Activated CD4-positive, alpha-beta T cell treated with anti-CD3 and anti-CD28 coated beads, Interleukin-2, amount 10 ng/mL, durations not matched to agents 7 days and 5 days (primary cell): ENCODE measurements around the gene ELFN2. TPM values are rescaled to one million over a fixed set of nuclear protein-coding genes. Genes with fewer than 3 reads are reported as not detected.

Source experiments
- CTCF ChIA-PET: fragments of 350-600 bp; sonication (Branson Sonifier 250); formaldehyde crosslinking; loops from one replicate; lab custom pipeline; 2021; ENCODE audit warnings: antibody characterized with exemption; lab: Charles Lee
- POLR2A ChIA-PET: fragments of 350-600 bp; sonication (Branson Sonifier 250); formaldehyde crosslinking; loops from one replicate; lab custom pipeline; 2021; ENCODE audit warnings: antibody characterized with exemption; lab: Charles Lee
- DNase-seq: peaks from one replicate; pipeline ENCODE4 v3.0.0-alpha.2; 2020
- H3K27ac Mint-ChIP-seq: one replicate; pipeline ENCODE4 v1.8.0; 2021; ENCODE audit warnings: mild to moderate bottlenecking, moderate library complexity, mixed read lengths
- H3K27me3 Mint-ChIP-seq: one replicate; pipeline ENCODE4 v1.8.0; 2021; ENCODE audit warnings: mixed read lengths
- H3K36me3 Mint-ChIP-seq: one replicate; pipeline ENCODE4 v1.8.0; 2021; ENCODE audit warnings: low read depth, mixed read lengths
- H3K4me1 Mint-ChIP-seq: one replicate; pipeline ENCODE4 v1.8.0; 2021; ENCODE audit warnings: mixed read lengths
- H3K4me3 Mint-ChIP-seq: one replicate; pipeline ENCODE4 v1.8.0; 2021; ENCODE audit warnings: mild to moderate bottlenecking, moderate library complexity, mixed read lengths
- H3K9me3 Mint-ChIP-seq: one replicate; pipeline ENCODE4 v1.8.0; 2021; ENCODE audit warnings: mixed read lengths
- total RNA-seq, 2 experiments: library from RNA; stranded (reverse); gene quantifications; one replicate each; pipeline ENCODE4 v1.2.3, GENCODE V29; 2021

ELFN2 gene
- total RNA-seq, 2 experiments from 2014 or later = 0.10 to 0.23 TPM

DNA sequence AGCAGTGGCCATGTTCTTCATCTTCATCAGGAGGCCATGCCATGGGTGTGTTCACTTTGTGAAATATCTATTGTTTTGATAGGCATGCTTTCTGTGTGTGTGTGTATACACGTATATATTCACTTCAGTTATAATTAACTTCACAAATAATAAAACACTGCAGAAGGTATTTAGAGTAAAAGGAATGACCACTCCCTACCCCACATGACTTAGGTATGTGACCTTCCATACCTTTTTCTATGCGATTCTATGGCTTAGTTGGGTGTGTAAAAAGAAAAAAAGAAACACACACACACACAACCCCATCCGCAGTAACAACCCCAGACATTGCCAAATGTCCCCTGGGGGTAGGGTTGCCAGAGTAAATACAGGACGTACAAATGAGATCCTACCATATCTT is 73.0 kb downstream of the ELFN2 start:
- DNase-seq = no peak
- H3K27me3 Mint-ChIP-seq = no peaks in the 10 kb centered on the region
- no peak overlapping the region for H3K27ac Mint-ChIP-seq
- H3K36me3 Mint-ChIP-seq = no peaks in the 10 kb centered on the region
- ChIA-PET CTCF (no interaction called here), POLR2A (no interaction called here)
- no peaks in the 10 kb centered on the region for H3K9me3 Mint-ChIP-seq
- no peaks in the 10 kb centered on the region for H3K4me1 Mint-ChIP-seq
- no peak overlapping the region for H3K4me3 Mint-ChIP-seq

GRCh38 chr22:37353839-37354238 is 73.4 kb downstream of the ELFN2 start:
- Mint-ChIP-seq H3K4me3 (no peak overlapping the region), H3K27ac (no peak overlapping the region), H3K9me3 (no peaks in the 10 kb centered on the region), H3K27me3 (no peaks in the 10 kb centered on the region), H3K36me3 (no peaks in the 10 kb centered on the region), H3K4me1 (no peaks in the 10 kb centered on the region)
- CTCF ChIA-PET = no interaction called here
- no peak for DNase-seq
- POLR2A ChIA-PET = no interaction called here

DNA sequence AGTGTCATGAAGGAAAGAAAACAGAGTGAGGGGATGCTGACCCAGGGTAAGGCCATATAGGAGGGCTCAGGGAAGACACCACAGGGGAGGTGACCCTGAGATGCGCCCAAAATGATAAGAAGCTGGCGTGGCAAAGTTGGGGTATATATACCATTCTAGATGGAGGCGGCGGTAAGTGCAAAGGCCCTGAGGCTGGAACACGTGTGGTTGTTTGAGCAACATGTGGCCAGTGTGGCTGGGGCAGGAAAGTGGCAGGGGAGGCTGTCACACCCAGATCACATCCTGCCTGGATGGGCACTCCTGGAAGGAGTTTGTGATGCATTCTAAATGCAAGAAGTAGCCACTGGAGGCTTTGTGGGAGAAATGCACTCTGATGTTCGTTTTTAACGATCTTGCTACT is 74.8 kb downstream of the ELFN2 start:
- no peaks in the 10 kb centered on the region for H3K4me1 Mint-ChIP-seq
- H3K4me3 Mint-ChIP-seq = no peak overlapping the region
- ChIA-PET CTCF (no interaction called here), POLR2A (no interaction called here)
- H3K9me3 Mint-ChIP-seq = no peaks in the 10 kb centered on the region
- DNase-seq = no peak
- H3K36me3 Mint-ChIP-seq = no peaks in the 10 kb centered on the region
- no peaks in the 10 kb centered on the region for H3K27me3 Mint-ChIP-seq
- no peak overlapping the region for H3K27ac Mint-ChIP-seq

- POLR2A ChIA-PET = no interaction called here
Observed at GRCh38 chr22:37351232-37351631, 76.0 kb downstream of the ELFN2 start.

DNA sequence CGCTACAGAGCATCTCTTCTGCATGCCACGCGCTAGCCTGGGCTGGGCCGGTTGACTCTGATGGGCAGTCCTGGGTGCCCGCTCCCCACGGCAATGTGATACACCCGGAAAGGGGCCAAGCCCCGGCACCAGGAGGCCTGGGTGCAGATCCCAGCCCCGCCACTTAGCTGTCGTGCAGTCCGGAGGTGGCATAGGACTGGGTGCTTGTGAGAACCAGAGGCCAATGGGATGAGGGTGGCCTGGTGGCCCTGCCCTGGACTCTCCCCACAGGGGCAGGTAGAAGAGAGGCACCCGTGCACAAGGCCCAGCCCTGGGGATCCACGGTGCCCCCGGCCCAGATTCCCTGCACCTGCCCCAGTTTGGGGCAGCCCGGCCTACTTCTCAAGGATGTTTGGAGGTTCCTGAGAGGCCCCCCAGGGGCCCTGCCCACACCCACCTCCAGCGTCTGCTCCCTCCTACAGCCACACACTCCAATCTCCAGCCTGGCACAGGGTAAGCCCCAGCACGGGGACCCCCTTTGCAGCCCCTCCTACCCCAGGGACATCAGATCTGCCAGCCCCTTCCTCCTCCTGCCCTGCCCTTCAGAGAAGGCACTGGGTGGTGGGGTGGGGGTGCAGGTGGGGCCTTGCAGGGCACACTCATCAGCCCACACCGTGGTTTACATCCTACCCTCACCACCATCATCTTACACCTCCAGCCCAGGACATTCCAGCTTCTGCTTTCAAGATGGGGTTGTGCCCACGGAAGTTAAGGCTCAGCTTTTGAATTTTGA is 78.0 kb downstream of the ELFN2 start:
- Mint-ChIP-seq H3K9me3 (no peaks in the 10 kb centered on the region), H3K4me3 (no peak overlapping the region), H3K4me1 (no peaks in the 10 kb centered on the region), H3K27me3 (no peaks in the 10 kb centered on the region), H3K36me3 (no peaks in the 10 kb centered on the region), H3K27ac (no peak overlapping the region)
- no peak for DNase-seq
- POLR2A ChIA-PET = interaction anchor here (0.7 kb wide), 1 partner anchor 84 kb away, joined by 3 read pairs; no protein-coding TSS in a partner anchor
- CTCF ChIA-PET = no interaction called here

More at GRCh38 chr22:37351232-37351631, 76.0 kb downstream of the ELFN2 start:
- no peak overlapping the region for H3K27ac Mint-ChIP-seq
- no peaks in the 10 kb centered on the region for H3K27me3 Mint-ChIP-seq
- DNase-seq = no peak
- no peaks in the 10 kb centered on the region for H3K4me1 Mint-ChIP-seq
- H3K4me3 Mint-ChIP-seq = no peak overlapping the region
- CTCF ChIA-PET = no interaction called here
- no peaks in the 10 kb centered on the region for H3K9me3 Mint-ChIP-seq
- H3K36me3 Mint-ChIP-seq = no peaks in the 10 kb centered on the region

GRCh38 chr22:37346505-37346895 is 80.8 kb downstream of the ELFN2 start:
- ChIA-PET CTCF (no interaction called here), POLR2A (no interaction called here)
- DNase-seq = no peak
- H3K4me1 Mint-ChIP-seq = no peaks in the 10 kb centered on the region
- H3K4me3 Mint-ChIP-seq = no peak overlapping the region
- H3K27me3 Mint-ChIP-seq = no peaks in the 10 kb centered on the region
- H3K27ac Mint-ChIP-seq = no peak overlapping the region
- H3K9me3 Mint-ChIP-seq = no peaks in the 10 kb centered on the region
- H3K36me3 Mint-ChIP-seq = no peaks in the 10 kb centered on the region

GRCh38 chr22:37345863-37346504 is 81.3 kb downstream of the ELFN2 start:
- no peak overlapping the region for H3K27ac Mint-ChIP-seq
- H3K4me3 Mint-ChIP-seq = no peak overlapping the region
- POLR2A ChIA-PET = no interaction called here
- no peaks in the 10 kb centered on the region for H3K4me1 Mint-ChIP-seq
- H3K9me3 Mint-ChIP-seq = no peaks in the 10 kb centered on the region
- CTCF ChIA-PET = no interaction called here
- DNase-seq = no peak
- H3K36me3 Mint-ChIP-seq = no peaks in the 10 kb centered on the region
- no peaks in the 10 kb centered on the region for H3K27me3 Mint-ChIP-seq

DNA sequence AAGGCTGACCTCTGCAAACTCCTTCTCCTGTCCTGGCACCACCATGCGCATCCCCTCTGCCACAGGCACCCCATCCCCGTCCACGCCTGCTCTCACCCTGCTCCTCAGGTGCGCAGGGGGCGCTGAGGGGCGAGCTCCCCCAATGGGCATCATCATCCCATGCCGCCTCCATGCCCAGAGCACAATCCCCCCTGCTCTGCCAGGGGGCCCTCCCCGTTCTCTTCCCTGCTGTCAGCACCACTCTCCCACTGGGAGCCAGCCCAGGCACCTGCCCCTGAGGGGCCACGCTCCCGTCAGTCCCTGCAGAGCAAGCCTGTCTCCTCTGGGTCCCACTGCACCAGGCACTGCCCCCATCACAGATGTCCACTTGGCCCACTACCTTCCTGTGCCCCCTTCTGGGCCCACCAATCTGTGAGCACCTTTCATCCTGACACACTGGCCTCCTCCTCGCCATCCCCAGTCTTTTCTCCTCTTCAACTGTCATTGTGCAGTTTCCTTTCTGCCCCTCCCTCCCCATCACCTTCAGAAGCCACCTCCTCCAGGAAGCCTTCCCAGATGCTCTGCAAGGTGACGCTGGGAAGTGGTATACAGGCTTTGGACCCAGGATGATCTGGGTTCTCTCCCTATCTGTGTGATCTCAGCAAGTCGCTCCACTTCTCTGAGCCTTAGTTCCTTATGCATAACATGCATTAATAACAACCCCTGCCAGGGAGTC is 82.4 kb downstream of the ELFN2 start:
- ChIA-PET CTCF (no interaction called here), POLR2A (no interaction called here)
- Mint-ChIP-seq H3K27me3 (no peaks in the 10 kb centered on the region), H3K4me1 (no peaks in the 10 kb centered on the region), H3K4me3 (no peak overlapping the region), H3K9me3 (no peaks in the 10 kb centered on the region), H3K36me3 (no peaks in the 10 kb centered on the region), H3K27ac (no peak overlapping the region)
- no peak for DNase-seq

DNA sequence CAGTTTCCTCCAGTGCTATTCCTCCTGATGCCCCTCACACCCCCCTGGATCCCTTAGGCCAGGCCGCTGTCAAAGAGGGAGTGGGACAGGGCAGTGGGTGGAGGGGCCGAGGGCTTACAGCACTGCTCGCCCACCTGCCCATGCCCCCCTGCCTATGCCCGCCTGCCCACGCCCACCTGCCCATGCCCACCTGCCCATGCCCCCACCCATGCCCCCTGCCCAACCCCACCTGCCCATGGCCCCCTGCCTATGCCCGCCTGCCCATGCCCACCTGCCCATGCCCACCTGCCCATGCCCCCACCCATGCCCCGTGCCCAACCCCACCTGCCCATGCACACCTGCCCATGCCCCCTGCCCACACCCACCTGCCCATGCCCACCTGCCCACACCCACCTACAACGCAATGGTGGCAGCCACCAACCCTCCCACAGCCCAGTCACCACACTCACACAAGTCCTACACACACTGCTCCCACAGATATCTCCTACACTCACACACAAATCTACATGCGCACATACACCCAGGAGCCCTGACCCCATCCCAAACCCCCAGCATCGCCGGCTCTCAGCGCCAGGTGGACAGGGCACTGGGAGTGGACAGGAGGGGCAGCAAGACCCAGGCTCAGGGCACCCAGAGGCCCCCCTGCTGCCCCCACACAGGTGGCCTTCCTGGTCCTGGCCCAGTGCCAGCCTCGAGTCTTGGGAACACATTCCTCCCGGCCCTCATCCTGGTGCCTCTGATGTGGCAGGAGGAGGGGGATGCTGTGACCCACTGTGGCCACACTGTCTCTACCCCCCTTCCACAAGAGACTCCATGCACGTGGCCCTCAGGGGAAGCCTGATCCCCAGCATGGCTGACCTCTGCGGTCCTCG is 83.2 kb downstream of the ELFN2 start:
- CTCF ChIA-PET = no interaction called here
- no peak for DNase-seq
- Mint-ChIP-seq H3K4me3 (no peak overlapping the region), H3K9me3 (no peaks in the 10 kb centered on the region), H3K27me3 (no peaks in the 10 kb centered on the region), H3K27ac (no peak overlapping the region), H3K4me1 (no peaks in the 10 kb centered on the region), H3K36me3 (no peaks in the 10 kb centered on the region)
- POLR2A ChIA-PET = no interaction called here

DNA sequence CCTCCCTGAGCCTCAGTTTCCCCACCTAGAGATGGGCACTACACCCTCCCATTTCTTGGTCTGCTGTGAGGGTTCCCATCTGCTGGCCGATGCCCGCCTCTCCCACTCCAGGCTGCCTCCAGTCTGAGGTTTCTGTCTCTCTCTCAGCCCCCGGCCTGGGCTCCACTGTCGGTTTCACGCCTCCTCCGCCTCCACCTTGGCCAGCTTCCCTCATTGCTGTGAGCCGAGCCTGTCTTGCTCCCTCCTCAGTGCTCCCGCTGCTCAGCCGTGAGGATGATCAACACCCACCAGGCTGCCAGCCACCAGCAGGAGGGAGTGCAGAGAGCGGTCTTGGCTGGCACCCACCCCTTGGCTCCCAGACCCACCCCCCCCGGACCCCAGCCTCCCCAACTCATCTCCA is 83.9 kb downstream of the ELFN2 start:
- H3K27me3 Mint-ChIP-seq = no peaks in the 10 kb centered on the region
- no peaks in the 10 kb centered on the region for H3K9me3 Mint-ChIP-seq
- no peak overlapping the region for H3K4me3 Mint-ChIP-seq
- H3K27ac Mint-ChIP-seq = no peak overlapping the region
- no peaks in the 10 kb centered on the region for H3K4me1 Mint-ChIP-seq
- no peaks in the 10 kb centered on the region for H3K36me3 Mint-ChIP-seq
- CTCF ChIA-PET = no interaction called here
- POLR2A ChIA-PET = no interaction called here
- no peak for DNase-seq

GRCh38 chr22:37342065-37342464 is 85.2 kb downstream of the ELFN2 start:
- H3K27me3 Mint-ChIP-seq = peaks cover 4% of the 10 kb centered on the region
- no peak overlapping the region for H3K4me3 Mint-ChIP-seq
- CTCF ChIA-PET = no interaction called here
- no peaks in the 10 kb centered on the region for H3K4me1 Mint-ChIP-seq
- POLR2A ChIA-PET = no interaction called here
- no peaks in the 10 kb centered on the region for H3K36me3 Mint-ChIP-seq
- H3K27ac Mint-ChIP-seq = no peak overlapping the region
- DNase-seq = no peak
- no peaks in the 10 kb centered on the region for H3K9me3 Mint-ChIP-seq

DNA sequence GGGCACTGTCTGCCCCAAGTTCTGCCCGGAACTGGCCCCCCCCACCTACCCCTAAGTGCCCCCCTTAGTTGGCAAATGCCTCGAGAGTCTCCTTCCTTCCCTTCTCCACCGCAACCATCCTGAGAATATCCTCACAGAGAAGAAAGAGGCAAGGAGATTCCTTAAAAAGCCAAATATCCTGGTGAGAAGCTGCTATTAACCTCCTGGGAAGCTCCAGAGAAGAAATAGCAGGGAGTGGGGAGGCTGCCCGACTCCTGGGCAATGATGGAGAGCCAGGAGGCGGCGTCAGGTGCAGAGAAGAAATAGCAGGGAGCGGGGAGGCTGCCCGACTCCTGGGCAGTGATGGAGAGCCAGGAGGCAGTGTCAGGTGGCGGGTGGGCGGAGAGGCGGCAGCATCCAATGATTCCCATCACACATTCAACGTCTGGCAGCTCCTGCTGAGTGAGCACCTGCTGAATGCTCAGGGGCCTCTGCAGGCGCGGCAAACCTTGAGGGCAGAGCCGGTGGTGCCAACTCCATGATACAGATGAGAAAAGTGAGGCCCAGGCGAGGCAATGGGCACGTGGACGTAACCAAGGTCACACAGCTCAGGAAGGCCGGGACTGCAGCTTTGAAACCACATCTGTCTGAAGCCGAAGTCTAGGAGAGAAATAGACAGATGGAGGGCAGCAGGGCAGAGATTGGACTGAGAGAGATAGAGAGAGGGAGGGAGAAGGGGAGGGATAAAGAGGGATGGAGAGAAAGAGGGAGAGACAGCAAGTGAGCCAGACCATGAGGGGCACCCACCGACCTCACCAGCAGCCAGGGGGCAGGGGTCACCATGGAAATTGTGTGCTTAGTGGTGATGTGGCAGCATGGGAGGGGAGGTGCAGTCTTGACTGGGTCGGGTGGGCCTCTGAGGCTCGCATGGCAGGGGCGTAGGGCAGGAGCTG is 86.7 kb downstream of the ELFN2 start:
- Mint-ChIP-seq H3K27me3 (peaks cover 16% of the 10 kb centered on the region), H3K36me3 (no peaks in the 10 kb centered on the region), H3K9me3 (no peaks in the 10 kb centered on the region), H3K4me1 (no peaks in the 10 kb centered on the region), H3K4me3 (no peak overlapping the region), H3K27ac (no peak overlapping the region)
- ChIA-PET POLR2A (no interaction called here), CTCF (interaction anchor here (0.7 kb wide), 2 partner anchors 48 to 132 kb away, joined by 4 to 5 read pairs; no protein-coding TSS in a partner anchor)
- no peak for DNase-seq
